ENCODE measurements around the gene LGR5.
"Not testable (repeated sequence)": the region's sequence is repeated elsewhere in the genome, so short reads cannot be mapped to it uniquely, and the experiment has no call there.

DNA sequence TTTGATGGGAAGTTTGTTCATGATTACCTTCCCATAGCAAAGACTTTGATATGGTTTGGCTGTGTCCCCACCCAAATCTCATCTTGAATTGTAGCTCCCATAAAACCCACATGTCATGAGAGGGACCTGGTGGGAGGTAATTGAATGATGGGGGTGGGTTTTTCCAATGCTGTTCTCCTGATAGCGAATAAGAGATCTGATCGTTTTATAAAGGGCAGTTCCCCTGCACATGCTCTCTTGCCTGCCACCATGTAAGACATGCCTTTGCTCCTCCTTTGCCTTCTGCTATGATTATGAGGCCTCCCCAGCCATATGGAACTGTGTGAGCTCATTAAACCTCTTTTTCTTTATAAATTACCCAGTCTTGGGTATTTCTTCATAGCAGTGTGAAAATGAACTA is 51.2 kb downstream of the LGR5 start:
- TF ChIP-seq ZNF274 (IDR thresholded peaks at IDR 0.05; ENCODE audit: low read depth, low read length); YY1 (IDR thresholded peaks at IDR 0.05; ENCODE audit: insufficient read depth, insufficient read length); SUZ12 (IDR thresholded peaks at IDR 0.05; ENCODE audit: extremely low read depth, insufficient read depth, insufficient read length): not testable (repeated sequence)

All from NT2/D1 (cell line).